HG03095 (cell line): ENCODE results near the gene EXOC3.
"Not testable (repeated sequence)": the region's sequence is repeated elsewhere in the genome, so short reads cannot be mapped to it uniquely, and the experiment has no call there.

Experiments
- ATAC-seq: cut with Tn5 transposase; IDR thresholded peaks from one replicate; pipeline ENCODE4 v1.9.1; 2021; ENCODE audit warnings: moderate library complexity; ENCODE audit not compliant: unreplicated experiment

The EXOC3 gene

DNA sequence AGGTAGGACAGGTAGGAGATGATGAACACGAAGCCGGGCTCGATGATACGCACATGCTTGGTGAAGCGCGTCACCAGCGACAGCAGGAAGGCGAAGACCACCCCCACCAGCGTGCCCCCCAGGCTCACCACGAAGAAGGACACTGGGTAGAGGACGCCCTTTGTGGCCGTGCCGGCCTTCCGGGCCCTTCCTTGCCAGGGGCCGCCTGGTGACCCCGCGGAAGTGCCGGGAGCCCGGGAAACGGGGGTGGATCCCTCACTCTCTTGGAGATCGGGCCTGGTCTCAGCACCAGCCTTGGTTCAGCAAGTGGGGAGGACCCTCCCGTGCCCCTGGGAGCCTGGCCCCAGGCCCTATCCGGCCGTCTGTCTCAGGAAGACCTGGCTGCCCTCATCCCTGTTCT lies 41.6 kb downstream of the EXOC3 start:
- ATAC-seq, result no peak

- ATAC-seq, result no peak
Observed at GRCh38 chr5:485113-485945, 42.4 kb downstream of the EXOC3 start.

DNA sequence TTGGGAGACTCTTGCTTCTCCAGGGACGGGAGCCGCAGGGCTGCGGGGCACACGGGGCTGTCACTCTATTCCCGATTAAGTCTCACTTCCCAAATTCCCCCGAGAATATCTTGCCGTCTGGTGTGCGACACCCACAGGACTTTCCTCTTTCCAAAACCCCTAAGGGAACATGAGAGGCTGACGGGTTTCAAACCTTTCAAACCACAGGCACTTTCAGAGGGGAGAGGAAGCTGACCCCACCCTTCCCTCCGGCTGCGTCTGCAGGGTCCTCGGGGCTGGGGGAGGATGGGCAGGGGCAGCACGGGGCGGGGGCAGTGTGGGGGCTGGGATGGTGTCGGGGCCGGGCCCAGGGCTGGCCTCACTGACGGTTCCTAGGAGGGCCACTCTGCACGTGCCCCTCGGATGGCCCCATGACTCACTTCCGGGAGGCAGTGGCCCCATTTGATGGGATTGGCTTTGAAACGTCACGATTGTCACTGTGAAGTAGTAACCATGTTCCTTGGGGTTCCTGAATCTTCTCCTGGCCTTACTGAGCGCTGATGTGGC lies 43.0 kb downstream of the EXOC3 start:
- ATAC-seq, result no peak

DNA sequence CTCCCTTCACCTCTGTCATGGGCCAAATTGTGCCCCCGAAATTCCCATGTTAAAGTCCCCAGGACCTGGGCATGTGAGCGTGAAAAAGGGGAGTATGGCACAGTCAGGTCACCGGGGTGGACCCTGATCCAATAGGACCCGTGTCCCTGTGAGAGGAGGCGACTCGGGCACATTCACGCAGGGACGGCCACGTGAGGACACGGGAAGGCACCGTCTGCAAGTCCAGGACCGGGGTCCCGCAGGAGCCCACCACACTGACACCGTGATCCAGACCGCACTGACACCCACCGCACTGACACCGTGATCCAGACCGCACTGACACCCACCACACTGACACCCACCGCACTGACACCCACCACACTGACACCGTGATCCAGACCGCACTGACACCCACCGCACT lies 43.6 kb downstream of the EXOC3 start:
- not testable (repeated sequence) for ATAC-seq

DNA sequence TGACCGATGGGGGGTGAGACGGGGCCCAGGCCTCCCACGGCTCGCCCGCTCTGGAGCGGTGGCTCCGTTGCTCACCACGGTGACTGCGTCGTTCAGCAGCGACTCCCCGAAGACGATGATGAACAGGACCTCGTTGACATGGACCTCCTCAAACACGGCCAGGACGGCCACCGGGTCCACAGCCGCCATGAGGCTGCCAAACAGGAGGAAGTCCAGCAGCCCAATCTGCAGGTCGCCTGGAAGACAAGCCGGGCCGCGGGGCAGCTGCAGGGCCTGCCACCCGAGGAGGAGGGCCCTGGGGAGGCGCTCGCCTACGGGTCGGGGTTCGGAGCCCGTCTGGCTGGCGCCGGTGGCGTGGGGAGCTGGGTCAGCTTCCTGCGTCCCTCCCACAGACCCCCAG lies 45.3 kb downstream of the EXOC3 start:
- ATAC-seq, result no peak

DNA sequence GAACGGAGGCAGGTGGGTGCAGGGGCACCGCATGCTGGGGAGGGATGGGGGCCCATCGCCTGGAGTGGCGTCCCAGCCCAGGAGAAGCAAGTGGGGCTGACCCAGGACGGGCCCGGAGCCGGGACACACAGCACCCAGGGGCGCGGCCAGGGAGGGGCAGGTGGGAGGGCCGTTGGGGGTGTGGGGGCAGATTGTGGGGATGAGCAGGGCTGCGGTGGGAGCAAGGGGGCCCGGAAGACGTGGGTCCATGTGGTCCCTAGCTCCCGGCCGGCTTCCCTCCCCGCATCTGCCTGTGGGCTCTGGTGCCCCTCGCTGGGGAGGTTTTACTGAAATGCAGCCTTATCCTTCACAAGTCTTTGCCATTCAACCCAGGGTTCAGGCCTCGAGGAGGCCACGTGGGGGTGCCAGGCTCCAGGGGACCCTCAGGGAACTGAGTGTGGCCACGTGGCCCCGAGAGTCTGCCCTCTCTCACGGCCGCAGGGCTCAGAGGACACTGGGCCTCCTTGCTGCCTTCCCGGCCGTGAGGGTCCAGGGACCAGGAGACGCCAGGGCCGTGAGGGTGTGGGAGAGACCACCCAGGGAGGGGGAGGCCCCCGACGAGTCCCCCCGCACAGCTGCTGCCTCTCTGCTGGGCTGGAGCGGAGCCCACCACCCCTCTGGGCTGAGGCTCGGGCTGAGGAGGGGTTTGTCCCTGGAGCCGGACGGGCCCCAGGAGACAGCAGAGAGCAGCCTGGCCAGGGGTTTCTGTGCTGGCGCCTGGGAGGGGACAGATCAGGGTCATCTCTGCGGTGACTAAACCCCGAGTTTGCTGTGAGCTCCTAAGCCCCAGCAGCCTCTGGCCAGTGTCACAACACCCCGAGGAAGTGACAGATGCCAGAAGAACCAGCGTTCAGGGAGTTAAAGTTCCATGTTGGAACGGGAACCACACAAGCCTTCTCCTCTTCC lies 46.0 kb downstream of the EXOC3 start:
- ATAC-seq, result no peak

GRCh38 chr5:489689-490080 lies 46.7 kb downstream of the EXOC3 start:
- ATAC-seq, result no peak

DNA sequence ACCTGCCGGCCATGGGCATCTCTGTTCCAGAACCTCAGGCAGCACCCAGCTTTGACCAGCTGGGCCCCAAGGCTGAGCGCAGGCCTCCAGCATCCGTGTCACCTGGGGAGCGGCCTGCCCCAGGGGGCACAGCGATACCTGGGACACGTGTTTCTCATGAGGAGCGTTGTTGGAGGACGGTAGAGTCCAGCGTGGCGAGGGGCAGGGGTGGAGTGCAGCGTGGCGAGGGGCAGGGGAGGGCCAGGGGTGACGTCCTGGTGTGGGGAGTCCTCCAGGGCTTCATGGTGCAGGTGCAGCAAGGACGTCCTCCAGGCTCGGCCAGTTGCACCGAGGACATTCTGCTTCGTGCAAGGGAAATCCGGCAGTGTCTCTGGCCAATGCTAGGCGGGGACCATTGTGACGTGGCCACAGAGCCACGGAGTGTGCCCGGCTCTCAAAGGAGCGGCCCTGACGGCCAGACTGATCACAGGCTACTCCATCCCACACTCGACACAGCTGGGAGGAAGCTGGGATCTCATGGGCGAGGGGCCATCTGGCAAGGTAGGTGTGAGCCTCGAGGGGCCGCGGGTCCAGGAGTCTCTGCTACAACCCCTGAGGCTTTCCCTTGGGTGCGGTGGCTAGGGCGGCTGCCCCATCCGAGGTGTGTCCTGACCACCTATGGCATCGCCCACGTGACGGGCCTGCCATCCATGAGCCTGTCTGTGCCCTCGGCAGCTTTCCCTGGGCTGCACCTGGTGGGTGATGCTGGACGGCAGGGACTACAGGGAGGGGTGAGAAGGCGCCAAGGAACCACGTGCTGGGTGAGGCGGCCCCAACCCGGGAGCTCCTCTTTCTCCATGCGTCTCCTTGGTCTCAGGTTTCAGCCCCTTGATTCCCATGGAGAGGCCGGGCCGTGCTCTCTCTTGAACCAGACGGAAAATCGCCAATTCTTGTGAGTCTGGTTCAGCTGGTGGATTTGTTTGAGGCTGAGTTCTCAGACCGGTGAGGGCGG lies 47.4 kb downstream of the EXOC3 start:
- ATAC-seq, result no peak

GRCh38 chr5:491119-491855 lies 48.3 kb downstream of the EXOC3 start:
- ATAC-seq, result no peak

DNA sequence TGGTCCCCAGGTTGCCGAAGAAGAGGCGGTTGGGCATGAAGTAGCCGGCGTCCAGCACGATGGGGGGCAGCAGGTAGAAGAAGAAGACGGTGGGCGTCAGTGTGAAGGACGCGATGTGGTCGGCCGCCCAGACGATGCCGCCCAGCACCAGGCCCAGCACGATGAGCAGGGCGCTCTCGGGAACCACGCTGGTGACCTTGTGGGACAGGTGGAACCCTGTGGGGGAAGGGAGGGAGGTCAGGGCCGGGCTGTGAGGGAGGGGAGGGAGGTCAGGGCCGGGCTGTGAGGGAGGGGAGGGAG lies 48.8 kb downstream of the EXOC3 start:
- ATAC-seq, result no peak

GRCh38 chr5:492314-492893 lies 49.4 kb downstream of the EXOC3 start:
- no peak for ATAC-seq

DNA sequence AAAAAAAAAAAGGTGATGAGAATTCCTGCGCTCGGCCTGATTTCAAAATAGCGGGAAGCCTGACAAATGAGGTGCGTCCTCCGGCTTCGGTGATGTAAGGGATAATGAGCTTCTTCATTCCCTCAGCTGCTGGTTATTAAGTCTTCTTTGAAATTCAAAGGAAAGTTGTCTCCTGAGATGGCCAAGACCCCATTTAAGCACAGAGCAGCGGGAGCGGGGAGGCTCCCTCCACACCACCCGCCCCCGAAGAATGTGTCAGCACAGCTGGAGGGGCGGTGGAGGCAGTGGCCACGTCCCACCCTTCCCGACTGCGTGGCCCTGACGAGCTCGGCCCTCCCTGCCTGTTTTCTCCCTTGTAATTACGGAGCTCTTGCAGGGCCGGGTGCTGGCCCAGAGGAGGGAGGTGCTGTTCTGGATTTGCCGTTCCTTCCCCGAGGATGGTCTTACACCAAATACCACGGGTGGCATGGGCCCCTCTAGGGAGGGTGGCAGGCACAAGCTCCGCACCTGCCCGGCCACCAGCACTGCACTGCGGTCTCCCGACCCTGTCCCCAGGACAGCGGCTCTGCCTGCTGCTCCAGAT lies 50.2 kb downstream of the EXOC3 start:
- ATAC-seq, result no peak

DNA sequence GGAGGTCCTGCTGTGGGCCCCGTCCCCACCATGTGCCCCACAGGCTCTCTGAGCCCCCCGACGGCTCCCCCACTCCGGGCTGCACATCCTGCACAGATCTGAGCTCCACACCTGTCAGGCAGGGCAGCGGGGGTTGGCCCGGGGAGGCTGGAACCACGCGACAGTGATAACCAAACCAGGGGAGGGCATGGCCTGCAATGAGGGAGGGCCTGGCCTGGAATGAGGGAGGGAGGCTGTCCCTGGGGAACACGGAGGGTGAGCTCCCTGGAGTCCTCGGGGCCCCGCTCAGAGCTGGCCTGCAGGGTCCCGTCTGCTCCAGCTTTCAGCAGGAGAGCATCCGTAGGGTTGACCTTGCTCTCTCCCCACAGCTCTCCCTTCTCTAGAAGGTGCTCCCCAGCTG lies 50.8 kb downstream of the EXOC3 start:
- ATAC-seq, result no peak

DNA sequence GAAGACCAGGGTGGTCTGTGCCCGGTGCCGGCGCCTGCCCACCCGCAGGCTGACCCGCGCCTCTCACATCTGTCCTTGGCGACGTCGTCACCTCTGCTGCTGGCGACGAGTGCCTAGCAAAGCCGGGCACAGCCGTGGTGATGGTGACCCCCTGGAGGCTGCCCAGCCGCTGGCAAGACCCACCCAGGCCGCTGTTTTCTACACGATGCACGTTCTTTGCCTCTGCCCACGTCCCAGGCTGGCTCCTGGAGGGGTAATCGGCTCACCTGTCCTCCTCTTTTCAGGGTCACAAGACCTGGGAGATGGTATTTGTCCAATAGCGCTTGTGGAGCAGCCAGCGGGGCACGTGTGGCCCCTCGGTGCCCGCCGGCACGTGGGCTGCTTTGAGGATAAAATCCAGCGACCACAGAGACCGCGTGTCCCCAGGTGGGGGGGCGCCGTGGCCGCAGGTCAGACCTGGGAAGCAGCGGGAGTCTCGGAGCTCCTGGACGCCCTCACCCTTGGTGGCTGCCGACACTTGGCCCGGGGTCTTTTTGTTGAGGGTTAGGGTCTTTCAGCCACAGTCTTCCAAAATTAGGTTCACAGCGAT lies 51.8 kb downstream of the EXOC3 start:
- no peak for ATAC-seq

DNA sequence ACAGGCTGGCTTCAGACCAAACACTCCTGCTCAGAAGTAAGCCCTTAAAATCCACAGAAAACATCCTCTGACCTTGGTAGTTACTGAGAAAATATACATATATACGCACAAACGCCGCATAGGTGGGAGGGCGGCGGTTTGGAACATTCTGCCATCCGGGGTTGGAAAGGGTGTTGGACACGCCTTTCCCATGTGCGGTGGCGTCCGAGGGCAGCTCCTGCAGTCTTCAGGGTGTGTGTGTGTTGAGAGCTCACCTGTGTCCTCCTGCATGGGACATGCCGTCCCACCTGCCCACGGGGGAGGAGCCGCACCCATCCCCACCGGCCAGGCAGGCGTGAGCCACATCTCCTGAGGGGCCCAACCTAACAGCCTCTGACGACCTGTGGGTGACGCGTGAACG lies 53.1 kb downstream of the EXOC3 start:
- ATAC-seq, result no peak

DNA sequence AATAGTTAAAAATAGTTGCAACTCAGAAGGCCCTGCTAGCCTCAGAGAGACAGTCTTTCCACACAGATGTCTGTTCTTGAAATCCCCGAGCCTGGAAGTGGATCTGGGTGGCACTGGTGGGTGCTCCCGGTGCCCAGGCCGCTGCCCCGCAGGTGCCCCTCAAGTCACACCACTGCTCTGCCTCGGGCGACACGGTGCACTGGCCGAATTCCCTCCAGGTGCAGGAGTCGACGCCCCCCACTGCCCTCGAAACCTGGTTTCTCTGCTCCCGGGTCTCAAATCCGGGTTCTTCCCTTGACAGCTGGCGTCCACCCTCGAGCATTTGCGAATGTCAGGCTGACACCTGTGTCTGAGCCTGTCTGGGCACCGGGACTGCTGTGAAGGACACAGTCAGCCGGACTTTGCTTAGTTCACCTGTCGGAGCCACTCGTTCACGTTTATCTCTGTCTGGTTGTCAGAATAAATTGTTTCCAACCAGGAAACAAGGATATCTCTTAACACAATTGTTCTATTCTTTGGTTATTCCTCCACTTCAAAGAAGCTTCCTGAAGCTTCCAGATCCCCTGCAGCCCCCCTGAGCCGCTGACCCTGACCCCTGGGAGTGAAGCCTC lies 54.2 kb downstream of the EXOC3 start:
- no peak for ATAC-seq

GRCh38 chr5:497871-498509 lies 55.0 kb downstream of the EXOC3 start:
- no peak for ATAC-seq
